Cardiac muscle cell (in vitro differentiated cells and primary cell): ENCODE measurements around the gene SLC51B. TPM values are rescaled to one million over a fixed set of nuclear protein-coding genes. Genes with fewer than 3 reads are reported as not detected.
"Not testable (repeated sequence)": the region's sequence is repeated elsewhere in the genome, so short reads cannot be mapped to it uniquely, and the experiment has no call there.

Source experiments
- DNase-seq, 2 donors: peaks; one replicate each; pipeline versions ENCODE4 v3.0.0 to v3.0.0-alpha.2; 2010 to 2017; ENCODE audit warnings: low read depth in 1 of 2, low spot score in 1 of 2
- H3K27ac ChIP-seq: fragments of 200-600 bp; sonication (generic); 2 replicates; pipeline ENCODE4 v1.5.1; 2016
- H3K27me3 ChIP-seq: fragments of 200-600 bp; sonication (generic); 2 replicates; pipeline ENCODE4 v1.6.0; 2016; ENCODE audit warnings: control low read depth
- H3K36me3 ChIP-seq: fragments of 200-600 bp; sonication (generic); 2 replicates; pipeline ENCODE4 v1.5.1; 2016; ENCODE audit warnings: control low read depth
- H3K4me1 ChIP-seq: fragments of 200-600 bp; sonication (generic); 2 replicates; pipeline ENCODE4 v1.8.1; 2017; ENCODE audit warnings: low read depth, mild to moderate bottlenecking, mixed run types
- H3K4me3 ChIP-seq: fragments of 200-600 bp; sonication (generic); 2 replicates; pipeline ENCODE4 v1.5.1; 2016; ENCODE audit warnings: mild to moderate bottlenecking
- H3K9me3 ChIP-seq: fragments of 200-600 bp; sonication (generic); 2 replicates; pipeline ENCODE4 v1.5.1; 2017; ENCODE audit warnings: low read depth, mild to moderate bottlenecking, control low read depth
- CTCF ChIP-seq: IDR thresholded peaks from 2 replicates; pipeline ENCODE4 v1.5.1; 2012; ENCODE audit warnings: low read depth, mild to moderate bottlenecking, low read length
- polyA plus RNA-seq: library from polyadenylated mRNA; unstranded; fragments of >200 nt; fragmentation: Nextera tagmentation; extraction: Ambion mirVana; gene quantifications from 2 replicates; pipeline ENCODE4 v1.2.1, GENCODE V29; 2016
- total RNA-seq: library from RNA; depleted of rRNA; stranded (reverse); fragments of >200 nt; gene quantifications from 2 replicates; pipeline ENCODE4 v1.2.3, GENCODE V29; 2016

Gene SLC51B
- total and polyA plus RNA-seq, 2 experiments from 2014 or later, result not detected

GRCh38 chr15:65099336-65099735 is 54.1 kb downstream of the SLC51B start:
- H3K4me1 ChIP-seq, result no peaks in the 10 kb centered on the region
- H3K27me3 ChIP-seq, result peaks cover 9% of the 10 kb centered on the region
- no peaks in the 10 kb centered on the region for H3K9me3 ChIP-seq
- no peak overlapping the region for H3K27ac ChIP-seq
- H3K36me3 ChIP-seq, result peaks cover 12% of the 10 kb centered on the region
- H3K4me3 ChIP-seq, result no peak overlapping the region
- DNase-seq, result no peak
- no peak for TF ChIP-seq CTCF

GRCh38 chr15:65099801-65100200 is 54.6 kb downstream of the SLC51B start:
- not testable (repeated sequence) for H3K4me3 ChIP-seq, H3K9me3 ChIP-seq, DNase-seq, H3K27ac ChIP-seq, H3K27me3 ChIP-seq, H3K4me1 ChIP-seq
- H3K36me3 ChIP-seq, result peaks cover 12% of the 10 kb centered on the region

- H3K36me3 ChIP-seq, result peaks cover 12% of the 10 kb centered on the region
Measured at GRCh38 chr15:65100442-65100841, 55.3 kb downstream of the SLC51B start.

GRCh38 chr15:65101411-65101890 is 56.3 kb downstream of the SLC51B start:
- Histone ChIP-seq H3K4me3 (no peak overlapping the region), H3K27me3 (peaks cover 9% of the 10 kb centered on the region), H3K9me3 (no peaks in the 10 kb centered on the region), H3K27ac (no peak overlapping the region), H3K36me3 (peaks cover 17% of the 10 kb centered on the region), H3K4me1 (no peaks in the 10 kb centered on the region)
- DNase-seq, result peak; percentile 82 to 89
- peak; percentile 89 for TF ChIP-seq CTCF

More at GRCh38 chr15:65100442-65100841, 55.3 kb downstream of the SLC51B start:
- Histone ChIP-seq H3K4me3 (no peak overlapping the region), H3K9me3 (no peaks in the 10 kb centered on the region), H3K4me1 (no peaks in the 10 kb centered on the region), H3K27ac (no peak overlapping the region), H3K27me3 (peaks cover 9% of the 10 kb centered on the region)
- TF ChIP-seq CTCF, result no peak
- no peak for DNase-seq

GRCh38 chr15:65101891-65102708 is 56.9 kb downstream of the SLC51B start:
- TF ChIP-seq CTCF, result no peak
- Histone ChIP-seq H3K4me1 (no peaks in the 10 kb centered on the region), H3K27ac (no peak overlapping the region), H3K27me3 (peaks cover 9% of the 10 kb centered on the region), H3K4me3 (no peak overlapping the region), H3K9me3 (no peaks in the 10 kb centered on the region), H3K36me3 (peaks cover 17% of the 10 kb centered on the region)
- DNase-seq, result no peak

GRCh38 chr15:65102912-65103311 is 57.7 kb downstream of the SLC51B start:
- no peak overlapping the region for H3K4me3 ChIP-seq
- peaks cover 9% of the 10 kb centered on the region for H3K27me3 ChIP-seq
- no peak for DNase-seq
- H3K4me1 ChIP-seq, result no peaks in the 10 kb centered on the region
- peaks cover 14% of the 10 kb centered on the region for H3K36me3 ChIP-seq
- TF ChIP-seq CTCF, result no peak
- H3K9me3 ChIP-seq, result no peaks in the 10 kb centered on the region
- no peak overlapping the region for H3K27ac ChIP-seq

Other genes with a start within 250 kb of the SLC51B start
- 3.5 and 70.9 TPM in 2 replicates for gene PIF1, start 219.7 kb upstream of the SLC51B start, total RNA-seq
- 7.4 and 49.0 TPM in 2 replicates for gene PIF1, start 219.7 kb upstream of the SLC51B start, polyA plus RNA-seq
- gene PLEKHO2, start 203.5 kb upstream of the SLC51B start, total RNA-seq, result 7.6 and 9.3 TPM in 2 replicates
- gene PLEKHO2, start 203.5 kb upstream of the SLC51B start, polyA plus RNA-seq, result 9.4 and 11.3 TPM in 2 replicates
- 1.1 and 5.4 TPM in 2 replicates for gene ANKDD1A, start 133.5 kb upstream of the SLC51B start, total RNA-seq
- gene ANKDD1A, start 133.5 kb upstream of the SLC51B start, polyA plus RNA-seq, result 2.9 and 8.0 TPM in 2 replicates
- 84.3 and 97.9 TPM in 2 replicates for gene SPG21, start 55.5 kb upstream of the SLC51B start, total RNA-seq
- 136 and 157 TPM in 2 replicates for gene SPG21, start 55.5 kb upstream of the SLC51B start, polyA plus RNA-seq
- 51.8 and 53.5 TPM in 2 replicates for gene MTFMT, start 15.7 kb upstream of the SLC51B start, total RNA-seq
- gene MTFMT, start 15.7 kb upstream of the SLC51B start, polyA plus RNA-seq, result 26.6 and 31.8 TPM in 2 replicates
- gene RASL12, start 22.6 kb downstream of the SLC51B start, total RNA-seq, result 7.0 and 38.2 TPM in 2 replicates
- 4.0 and 28.4 TPM in 2 replicates for gene RASL12, start 22.6 kb downstream of the SLC51B start, polyA plus RNA-seq
- 3.3 and 5.0 TPM in 2 replicates for gene KBTBD13, start 31.4 kb downstream of the SLC51B start, total RNA-seq
- 4.8 and 5.0 TPM in 2 replicates for gene KBTBD13, start 31.4 kb downstream of the SLC51B start, polyA plus RNA-seq
- 3.7 and 5.1 TPM in 2 replicates for gene UBAP1L, start 69.8 kb downstream of the SLC51B start, total RNA-seq
- gene UBAP1L, start 69.8 kb downstream of the SLC51B start, polyA plus RNA-seq, result 1.6 and 2.7 TPM in 2 replicates
- 21.5 and 35.5 TPM in 2 replicates for gene PDCD7, start 88.4 kb downstream of the SLC51B start, total RNA-seq
- 18.7 and 28.4 TPM in 2 replicates for gene PDCD7, start 88.4 kb downstream of the SLC51B start, polyA plus RNA-seq
- gene CLPX, start 140.0 kb downstream of the SLC51B start, total RNA-seq, result 37.5 and 55.2 TPM in 2 replicates
- 31.2 and 34.9 TPM in 2 replicates for gene CLPX, start 140.0 kb downstream of the SLC51B start, polyA plus RNA-seq
- gene CILP, start 166.1 kb downstream of the SLC51B start, total RNA-seq, result 0.32 and 1.0 TPM in 2 replicates
- 0.29 and 0.50 TPM in 2 replicates for gene CILP, start 166.1 kb downstream of the SLC51B start, polyA plus RNA-seq
- 13.3 and 14.2 TPM in 2 replicates for gene PARP16, start 241.5 kb downstream of the SLC51B start, total RNA-seq
- gene PARP16, start 241.5 kb downstream of the SLC51B start, polyA plus RNA-seq, result 16.9 and 24.4 TPM in 2 replicates